ENCODE measurements around the gene ASS1. TPM values are rescaled to one million over a fixed set of nuclear protein-coding genes. Genes with fewer than 3 reads are reported as not detected.

Gene ASS1
- total RNA-seq, 4 donors from 2014 or later: 57.9 to 345 (median 266) TPM

DNA sequence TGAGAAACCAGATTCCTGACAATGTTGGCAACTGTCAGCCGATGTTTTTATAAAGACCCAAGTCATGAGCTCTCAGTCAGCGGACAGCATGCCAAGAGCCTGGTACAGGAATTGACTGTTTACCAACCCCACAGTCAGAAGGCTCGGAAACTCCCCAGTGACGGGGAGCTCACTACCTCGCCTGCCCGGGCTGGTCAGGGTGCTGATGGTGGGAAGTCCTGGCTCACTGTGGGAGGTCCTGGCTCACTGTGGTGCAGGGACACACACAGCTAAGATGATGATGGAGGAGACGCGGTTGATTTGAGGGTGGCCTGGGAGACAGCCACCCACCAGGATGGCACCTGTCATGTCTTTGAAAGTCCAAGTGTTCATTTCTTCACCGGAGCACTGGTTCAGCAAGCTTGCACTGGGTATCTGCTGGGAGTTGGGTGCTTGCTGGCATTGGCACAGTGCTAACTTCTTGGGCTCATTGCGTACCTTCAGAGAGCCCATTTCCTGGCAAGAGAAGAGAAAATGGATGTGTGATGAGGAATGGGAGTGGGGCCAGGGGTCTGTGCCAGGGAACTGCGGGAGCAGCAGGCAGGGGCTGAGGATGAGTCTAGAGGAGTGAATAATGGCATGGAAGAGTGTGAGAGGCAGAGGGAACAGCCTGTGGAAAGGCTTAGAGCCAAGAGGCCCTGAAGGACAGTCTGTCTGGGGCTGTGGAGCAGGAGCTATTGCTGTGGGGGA, 15.3 kb downstream of the ASS1 start:
- no peak overlapping the region for H3K27ac ChIP-seq
- intact Hi-C loops (cut with DNase I; ENCODE audit: low total_unique reads): loop anchor here (2.0 kb wide), 1 partner anchor 223 kb away; no protein-coding TSS in a partner anchor

DNA sequence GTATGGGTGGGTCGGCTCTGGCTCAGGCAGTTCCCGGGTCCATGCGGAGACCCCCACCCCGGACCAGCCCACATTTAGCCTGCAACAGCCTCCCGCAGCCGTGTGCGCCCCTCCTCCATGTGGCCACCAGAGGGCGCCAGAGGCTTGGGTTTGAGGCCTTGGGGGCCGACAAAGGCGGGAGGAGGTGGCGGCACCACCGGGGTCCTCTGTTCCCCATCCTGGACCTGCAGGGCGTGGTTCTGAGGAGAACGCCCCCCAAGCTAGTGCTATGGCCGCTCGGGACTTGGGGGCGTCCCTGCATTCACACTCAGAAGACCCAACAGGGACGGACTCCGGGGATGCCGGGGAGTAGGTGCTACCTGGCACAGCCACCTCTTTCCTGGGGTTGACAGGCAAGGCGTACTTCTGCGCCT, 16.5 kb downstream of the ASS1 start:
- Histone ChIP-seq H3K4me3 (no peak overlapping the region), H3K36me3 (no peaks in the 10 kb centered on the region), H3K4me1 (no peaks in the 10 kb centered on the region), H3K9me3 (no peaks in the 10 kb centered on the region), H3K27ac (no peak overlapping the region), H3K27me3 (no peaks in the 10 kb centered on the region)
- in situ Hi-C loops (cut with MboI; ENCODE audit: low pct_ligation_motif_present in 1 of 4, low pct_unique_long_range_greater_than_20kb in 1 of 4, low sequenced_read_pairs in 3 of 4): loop anchor here in 1 of 4 donors (10.0 kb wide), 1 partner anchor 214 kb away; no protein-coding TSS in a partner anchor
- intact Hi-C loops (cut with DNase I; ENCODE audit: low total_unique reads): loop anchor here (2.0 kb wide), 1 partner anchor 222 kb away; no protein-coding TSS in a partner anchor
- WGBS, 2 donors (ENCODE audit: low coverage in 1 of 2): 22% methylated on average over 21 of the region's 22 CpGs; no CpG with 5 or more reads in 1 of the 2 donors
- DNase-seq: peak; percentile 63
- TF ChIP-seq CTCF (IDR thresholded peaks at IDR 0.05) (peak; percentile 79 to 95 (median 92)), EP300 (IDR thresholded peaks at IDR 0.05; ENCODE audit: low read depth) (no peak), POLR2AphosphoS5 (IDR thresholded peaks at IDR 0.05) (no peak)

More for the DNA sequence above, 15.3 kb downstream of the ASS1 start:
- DNase-seq: no peak
- TF ChIP-seq POLR2A (IDR thresholded peaks at IDR 0.05) (no peak), CTCF (IDR thresholded peaks at IDR 0.05) (no peak), POLR2AphosphoS5 (IDR thresholded peaks at IDR 0.05) (no peak), EP300 (IDR thresholded peaks at IDR 0.05; ENCODE audit: low read depth) (no peak)
- H3K4me1 ChIP-seq: no peaks in the 10 kb centered on the region
- H3K9me3 ChIP-seq: no peaks in the 10 kb centered on the region
- in situ Hi-C loops (cut with MboI; ENCODE audit: low pct_ligation_motif_present in 1 of 4, low pct_unique_long_range_greater_than_20kb in 1 of 4, low sequenced_read_pairs in 3 of 4): loop anchor here (5.0 to 10.0 kb wide), 3 partner anchors 215 to 225 kb away; no protein-coding TSS in a partner anchor
- H3K36me3 ChIP-seq: no peaks in the 10 kb centered on the region
- no peaks in the 10 kb centered on the region for H3K27me3 ChIP-seq
- WGBS, 2 donors (ENCODE audit: low coverage in 1 of 2): 71 to 75% methylated on average over 1 to 9 of the region's 11 CpGs
- H3K4me3 ChIP-seq: no peak overlapping the region

- no peak for DNase-seq
- H3K27ac ChIP-seq: no peak overlapping the region
- TF ChIP-seq CTCF (IDR thresholded peaks at IDR 0.05) (no peak), POLR2AphosphoS5 (IDR thresholded peaks at IDR 0.05) (no peak), EP300 (IDR thresholded peaks at IDR 0.05; ENCODE audit: low read depth) (no peak), POLR2A (IDR thresholded peaks at IDR 0.05) (no peak)
- no peak overlapping the region for H3K4me3 ChIP-seq
- 80% methylated on average over 10 of the region's 11 CpGs; no CpG with 5 or more reads in 1 of the 2 donors for WGBS, 2 donors (ENCODE audit: low coverage in 1 of 2)
- no peaks in the 10 kb centered on the region for H3K27me3 ChIP-seq
- in situ Hi-C loops (cut with MboI; ENCODE audit: low pct_ligation_motif_present in 1 of 4, low pct_unique_long_range_greater_than_20kb in 1 of 4, low sequenced_read_pairs in 3 of 4) (loop anchor here in 1 of 4 donors (10.0 kb wide), 1 partner anchor 213 kb away; no protein-coding TSS in a partner anchor), intact Hi-C loops (cut with DNase I; ENCODE audit: low total_unique reads) (loop anchor here (2.0 kb wide), 1 partner anchor 221 kb away; no protein-coding TSS in a partner anchor)
- no peaks in the 10 kb centered on the region for H3K9me3 ChIP-seq
- no peaks in the 10 kb centered on the region for H3K36me3 ChIP-seq
- H3K4me1 ChIP-seq: no peaks in the 10 kb centered on the region
Measured at GRCh38 chr9:130461731-130462130, 17.0 kb downstream of the ASS1 start.

GRCh38 chr9:130462685-130463540, 18.2 kb downstream of the ASS1 start:
- intact Hi-C loops (cut with DNase I; ENCODE audit: low total_unique reads): no loop called here
- Histone ChIP-seq H3K36me3 (no peaks in the 10 kb centered on the region), H3K4me1 (no peaks in the 10 kb centered on the region), H3K9me3 (no peaks in the 10 kb centered on the region), H3K4me3 (no peak overlapping the region), H3K27ac (no peak overlapping the region), H3K27me3 (peaks cover 3% of the 10 kb centered on the region)
- no peak for DNase-seq
- TF ChIP-seq CTCF (IDR thresholded peaks at IDR 0.05) (no peak), POLR2AphosphoS5 (IDR thresholded peaks at IDR 0.05) (no peak), POLR2A (IDR thresholded peaks at IDR 0.05) (no peak), EP300 (IDR thresholded peaks at IDR 0.05; ENCODE audit: low read depth) (no peak)
- 87% methylated on average over 24 of the region's 27 CpGs; no CpG with 5 or more reads in 1 of the 2 donors for WGBS, 2 donors (ENCODE audit: low coverage in 1 of 2)
- in situ Hi-C loops (cut with MboI; ENCODE audit: low pct_ligation_motif_present in 1 of 4, low pct_unique_long_range_greater_than_20kb in 1 of 4, low sequenced_read_pairs in 3 of 4): loop anchor here in 1 of 4 donors (10.0 kb wide), 1 partner anchor 212 kb away; no protein-coding TSS in a partner anchor

All from transverse colon (tissue), 4 donors.